Cardiac muscle cell (in vitro differentiated cells and primary cell): Measurements from ENCODE around the gene PAQR5. TPM values are rescaled to one million over a fixed set of nuclear protein-coding genes. Genes with fewer than 3 reads are reported as not detected.

ENCODE experiments used
- DNase-seq, 2 donors: peaks; one replicate each; pipeline versions ENCODE4 v3.0.0 to v3.0.0-alpha.2; 2010 to 2017; ENCODE audit warnings: low read depth in 1 of 2, low spot score in 1 of 2
- H3K27ac ChIP-seq: fragments of 200-600 bp; sonication (generic); 2 replicates; pipeline ENCODE4 v1.5.1; 2016
- H3K27me3 ChIP-seq: fragments of 200-600 bp; sonication (generic); 2 replicates; pipeline ENCODE4 v1.6.0; 2016; ENCODE audit warnings: control low read depth
- H3K36me3 ChIP-seq: fragments of 200-600 bp; sonication (generic); 2 replicates; pipeline ENCODE4 v1.5.1; 2016; ENCODE audit warnings: control low read depth
- H3K4me1 ChIP-seq: fragments of 200-600 bp; sonication (generic); 2 replicates; pipeline ENCODE4 v1.8.1; 2017; ENCODE audit warnings: low read depth, mild to moderate bottlenecking, mixed run types
- H3K4me3 ChIP-seq: fragments of 200-600 bp; sonication (generic); 2 replicates; pipeline ENCODE4 v1.5.1; 2016; ENCODE audit warnings: mild to moderate bottlenecking
- H3K9me3 ChIP-seq: fragments of 200-600 bp; sonication (generic); 2 replicates; pipeline ENCODE4 v1.5.1; 2017; ENCODE audit warnings: low read depth, mild to moderate bottlenecking, control low read depth
- polyA plus RNA-seq: library from polyadenylated mRNA; unstranded; fragments of >200 nt; fragmentation: Nextera tagmentation; extraction: Ambion mirVana; gene quantifications from 2 replicates; pipeline ENCODE4 v1.2.1, GENCODE V29; 2016
- total RNA-seq: library from RNA; depleted of rRNA; stranded (reverse); fragments of >200 nt; gene quantifications from 2 replicates; pipeline ENCODE4 v1.2.3, GENCODE V29; 2016
- TF ChIP-seq, protein P1 (sequence below): IDR thresholded peaks from 2 replicates; pipeline ENCODE4 v1.5.1; 2012; ENCODE audit warnings: low read depth, mild to moderate bottlenecking, low read length

PAQR5 gene
- total and polyA plus RNA-seq, 2 experiments from 2014 or later, result 0.18 to 0.39 TPM

- Histone ChIP-seq H3K4me1 (peaks cover 33% of the 10 kb centered on the region), H3K36me3 (no peaks in the 10 kb centered on the region), H3K27me3 (no peaks in the 10 kb centered on the region), H3K4me3 (no peak overlapping the region), H3K9me3 (no peaks in the 10 kb centered on the region), H3K27ac (no peak overlapping the region)
- TF ChIP-seq, protein P1, sequence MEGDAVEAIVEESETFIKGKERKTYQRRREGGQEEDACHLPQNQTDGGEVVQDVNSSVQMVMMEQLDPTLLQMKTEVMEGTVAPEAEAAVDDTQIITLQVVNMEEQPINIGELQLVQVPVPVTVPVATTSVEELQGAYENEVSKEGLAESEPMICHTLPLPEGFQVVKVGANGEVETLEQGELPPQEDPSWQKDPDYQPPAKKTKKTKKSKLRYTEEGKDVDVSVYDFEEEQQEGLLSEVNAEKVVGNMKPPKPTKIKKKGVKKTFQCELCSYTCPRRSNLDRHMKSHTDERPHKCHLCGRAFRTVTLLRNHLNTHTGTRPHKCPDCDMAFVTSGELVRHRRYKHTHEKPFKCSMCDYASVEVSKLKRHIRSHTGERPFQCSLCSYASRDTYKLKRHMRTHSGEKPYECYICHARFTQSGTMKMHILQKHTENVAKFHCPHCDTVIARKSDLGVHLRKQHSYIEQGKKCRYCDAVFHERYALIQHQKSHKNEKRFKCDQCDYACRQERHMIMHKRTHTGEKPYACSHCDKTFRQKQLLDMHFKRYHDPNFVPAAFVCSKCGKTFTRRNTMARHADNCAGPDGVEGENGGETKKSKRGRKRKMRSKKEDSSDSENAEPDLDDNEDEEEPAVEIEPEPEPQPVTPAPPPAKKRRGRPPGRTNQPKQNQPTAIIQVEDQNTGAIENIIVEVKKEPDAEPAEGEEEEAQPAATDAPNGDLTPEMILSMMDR, result no peak
- no peak for DNase-seq
Observed at GRCh38 chr15:69272891-69273290, 25.8 kb upstream of the PAQR5 start.

DNA sequence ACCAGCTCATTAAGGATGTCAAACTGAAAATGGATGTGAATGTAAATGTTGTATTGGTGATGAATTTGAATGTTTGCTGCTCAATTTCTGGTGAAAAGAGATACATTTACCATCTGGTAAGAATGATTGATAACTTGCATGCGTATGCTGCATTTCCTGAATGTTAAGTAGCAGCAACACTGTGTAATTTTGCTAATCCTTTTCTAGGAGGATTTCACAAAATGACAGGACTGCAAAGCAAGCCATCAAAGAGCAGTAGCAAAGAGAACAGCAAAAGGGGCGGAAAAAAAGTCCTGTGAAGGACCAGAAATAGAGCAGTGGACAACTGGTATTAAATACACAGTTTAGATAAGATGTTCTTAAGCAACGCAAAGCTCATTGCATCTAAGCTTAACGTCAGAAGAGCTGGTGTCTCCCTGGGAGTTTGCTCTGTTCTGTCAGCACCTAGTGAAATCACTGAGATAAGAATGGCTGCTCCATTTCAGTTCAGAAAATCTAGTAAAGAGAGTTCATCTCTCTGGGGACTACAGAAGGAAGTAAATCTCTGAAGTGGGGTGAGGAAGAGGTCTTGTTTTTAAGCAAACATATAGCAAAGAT lies 23.5 kb upstream of the PAQR5 start:
- TF ChIP-seq, protein P1, result no peak
- peak overlapping the region; percentile 76 for H3K27ac ChIP-seq

DNA sequence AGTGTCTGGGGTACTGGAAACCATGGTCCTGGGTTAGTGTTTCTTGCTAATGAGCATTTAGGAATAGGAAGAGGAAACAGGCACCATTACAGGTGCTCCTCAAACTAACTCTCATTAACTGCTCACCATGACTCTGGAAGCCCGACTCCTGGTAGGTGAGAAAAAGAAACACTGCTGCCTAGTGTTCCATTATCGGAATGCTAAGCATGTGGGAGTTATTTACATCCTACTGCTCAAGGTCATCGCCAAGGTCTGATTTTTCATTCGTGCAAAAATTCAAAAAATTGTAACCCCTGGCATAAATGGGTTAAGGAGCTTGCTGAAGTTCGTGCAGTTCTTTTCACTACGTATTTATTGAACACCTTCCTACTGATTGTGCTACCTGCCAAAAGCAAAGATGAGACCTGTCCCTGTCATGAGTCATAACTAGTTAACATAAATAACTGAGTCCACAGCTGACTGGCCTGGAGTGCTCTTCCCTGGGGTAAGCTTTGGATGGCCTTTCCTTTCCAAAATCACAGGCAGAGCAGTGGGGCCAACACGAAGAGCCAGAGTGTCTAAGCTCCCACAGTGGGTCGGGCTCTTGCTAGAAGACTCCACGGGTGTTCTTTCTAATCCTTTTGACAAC lies 22.7 kb upstream of the PAQR5 start:
- TF ChIP-seq, protein P1, result no peak
- H3K27me3 ChIP-seq, result no peaks in the 10 kb centered on the region
- peaks cover 39% of the 10 kb centered on the region for H3K4me1 ChIP-seq
- H3K36me3 ChIP-seq, result no peaks in the 10 kb centered on the region
- peak in 1 of 2 donors; percentile 44 for DNase-seq
- no peak overlapping the region for H3K4me3 ChIP-seq
- H3K27ac ChIP-seq, result peak overlapping the region; percentile 76
- no peaks in the 10 kb centered on the region for H3K9me3 ChIP-seq

More for the DNA sequence above, 23.5 kb upstream of the PAQR5 start:
- no peaks in the 10 kb centered on the region for H3K9me3 ChIP-seq
- no peak overlapping the region for H3K4me3 ChIP-seq
- no peaks in the 10 kb centered on the region for H3K36me3 ChIP-seq
- peaks cover 33% of the 10 kb centered on the region for H3K4me1 ChIP-seq
- no peaks in the 10 kb centered on the region for H3K27me3 ChIP-seq
- DNase-seq, result peak; percentile 73 to 85

DNA sequence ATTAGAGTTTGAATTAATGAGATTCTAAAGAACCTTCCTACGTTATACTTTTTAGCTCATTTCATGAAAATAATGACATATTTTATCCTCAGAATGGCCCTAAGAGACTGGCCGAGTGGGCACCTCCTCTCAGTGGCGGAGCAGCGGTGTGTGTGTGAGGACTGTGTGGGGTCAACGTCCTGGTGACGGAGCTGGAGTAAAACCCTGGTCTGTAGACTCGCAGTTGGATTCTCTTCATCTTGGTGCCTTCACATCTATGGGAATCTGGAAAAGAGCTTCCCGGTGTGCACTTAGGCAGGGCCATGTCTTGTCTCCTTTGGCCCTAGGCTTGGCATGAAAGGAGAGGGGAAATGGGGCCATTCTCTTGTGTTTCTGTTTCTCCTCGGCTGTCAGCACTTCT lies 21.4 kb upstream of the PAQR5 start:
- Histone ChIP-seq H3K27me3 (no peaks in the 10 kb centered on the region), H3K4me1 (peaks cover 35% of the 10 kb centered on the region), H3K4me3 (no peak overlapping the region), H3K36me3 (no peaks in the 10 kb centered on the region), H3K9me3 (no peaks in the 10 kb centered on the region), H3K27ac (no peak overlapping the region)
- TF ChIP-seq, protein P1, result no peak
- DNase-seq, result no peak

DNA sequence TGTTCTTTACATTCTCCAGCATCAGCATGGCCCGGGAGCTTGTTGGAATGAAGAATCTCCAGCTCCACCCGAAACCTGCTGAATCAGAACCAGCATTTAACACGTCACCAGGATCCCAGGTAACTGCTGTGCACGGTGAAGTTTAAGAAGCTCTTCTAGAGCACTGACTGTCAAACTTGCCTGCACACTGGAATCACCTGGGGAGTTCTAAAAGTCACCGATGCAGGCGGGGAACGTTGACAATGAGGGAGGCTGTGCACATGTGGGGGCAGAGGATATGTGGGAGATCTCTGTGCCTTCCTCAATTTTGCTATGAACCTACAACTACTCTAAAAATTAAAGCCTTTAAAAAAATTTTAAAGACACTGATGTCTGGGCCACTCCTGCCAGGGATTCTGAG lies 19.1 kb upstream of the PAQR5 start:
- no peak for DNase-seq

More for the DNA sequence above, 19.1 kb upstream of the PAQR5 start:
- Histone ChIP-seq H3K4me1 (peaks cover 33% of the 10 kb centered on the region), H3K4me3 (no peak overlapping the region), H3K27me3 (no peaks in the 10 kb centered on the region), H3K27ac (no peak overlapping the region), H3K36me3 (no peaks in the 10 kb centered on the region), H3K9me3 (no peaks in the 10 kb centered on the region)
- TF ChIP-seq, protein P1, result no peak
